CD4-positive, alpha-beta T cell treated with Interleukin-2 at 100 ng/mL for 4 hours (primary cell): ENCODE results near the gene USF3.

Source experiments
- DNase-seq: peaks from one replicate; pipeline ENCODE4 v3.0.0-alpha.2; 2020; ENCODE audit warnings: low spot score

USF3 gene

DNA sequence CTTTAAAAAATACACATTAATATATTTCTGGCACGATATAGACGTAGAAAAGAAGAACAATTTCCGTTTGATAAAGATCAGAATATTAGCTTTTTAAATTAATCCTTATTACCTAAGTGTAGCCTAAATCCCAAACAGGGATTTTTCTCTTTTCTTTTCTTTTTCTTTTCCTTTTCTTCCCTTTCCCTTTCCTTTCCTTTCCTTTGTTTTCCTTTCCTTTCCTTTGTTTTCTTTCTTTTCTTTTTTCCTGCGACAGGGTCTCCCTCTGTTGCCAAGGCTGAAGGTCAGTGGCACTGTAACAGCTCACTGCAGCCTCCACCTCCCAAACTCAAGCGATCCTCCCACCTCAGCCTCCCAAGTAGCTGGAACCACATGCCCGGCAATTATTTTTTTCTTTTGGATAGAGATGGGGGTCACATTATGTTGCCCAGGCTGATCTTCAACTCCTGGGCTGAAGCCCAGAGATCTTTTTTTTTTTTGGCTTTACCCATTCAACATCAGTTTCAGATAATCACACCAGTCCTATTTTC is 1.8 kb upstream of the USF3 start:
- DNase-seq = no peak

DNA sequence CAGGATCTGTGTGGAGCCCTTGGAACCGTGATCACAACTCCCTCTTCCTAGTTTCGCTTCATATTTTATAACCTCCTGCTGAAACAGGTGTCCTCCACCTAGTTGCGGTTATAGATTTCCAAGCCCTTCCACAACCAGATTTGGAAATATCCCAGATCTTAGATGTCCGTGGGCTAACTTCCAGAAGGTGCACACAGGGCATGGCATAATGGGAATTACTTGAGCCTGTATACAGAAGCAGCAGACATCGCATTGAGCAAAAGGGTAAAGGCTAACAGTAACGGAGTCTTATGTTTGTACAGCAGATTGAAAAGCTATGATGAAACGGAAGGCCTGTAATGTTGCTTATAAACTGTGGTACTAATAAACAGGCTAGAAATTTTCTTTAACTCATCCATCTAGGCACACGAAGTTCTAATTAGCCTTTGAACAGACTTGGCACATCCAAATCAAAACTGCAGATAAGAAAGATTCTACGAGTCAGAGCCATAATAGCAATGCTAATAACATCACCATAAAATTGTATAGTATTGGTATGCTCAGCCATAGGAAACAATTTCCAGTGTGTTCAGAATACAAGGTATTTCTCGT is 1.2 kb upstream of the USF3 start:
- DNase-seq = no peak

DNA sequence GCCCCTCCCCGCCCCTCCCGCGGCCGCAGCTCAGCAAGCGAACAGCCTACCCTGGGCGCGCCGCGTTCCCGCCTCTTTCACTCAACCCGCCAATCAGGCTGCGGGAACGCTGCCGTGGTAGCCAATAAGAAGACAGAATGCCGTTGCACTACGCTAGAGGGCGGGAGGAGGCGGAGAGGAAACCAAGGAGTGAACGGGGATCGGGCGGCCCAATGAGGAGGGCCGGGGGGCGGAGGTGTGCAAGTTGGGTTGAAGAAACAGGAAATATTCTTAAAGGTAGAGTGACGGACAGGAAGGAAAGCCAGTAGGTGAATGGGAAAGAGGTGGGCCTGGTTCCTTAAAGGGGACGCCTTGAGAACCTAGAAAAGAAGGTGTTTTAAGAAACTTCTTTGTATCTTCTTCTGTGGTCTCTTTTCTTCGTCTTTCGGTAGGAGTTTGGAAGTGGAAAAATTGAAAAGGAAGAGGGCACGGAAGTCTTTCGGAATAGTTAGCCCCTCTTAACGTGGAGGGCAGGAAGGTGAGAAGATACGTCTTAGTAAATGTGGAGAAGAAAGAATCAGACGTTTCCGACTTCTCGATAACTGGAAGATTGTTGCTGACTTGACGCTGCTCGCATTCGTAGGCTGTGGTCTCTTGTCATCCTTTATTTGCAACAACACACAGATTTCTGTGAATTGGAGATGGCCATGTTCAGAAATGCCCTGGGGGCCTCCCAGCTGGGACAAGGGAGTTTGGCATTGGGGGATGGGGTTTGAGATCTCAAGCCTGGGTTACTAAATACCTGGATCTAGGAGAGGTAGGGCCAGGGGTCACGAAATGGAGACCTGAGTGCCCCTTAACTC is 437 bp upstream of the USF3 start:
- peak; percentile 99 for DNase-seq

DNA sequence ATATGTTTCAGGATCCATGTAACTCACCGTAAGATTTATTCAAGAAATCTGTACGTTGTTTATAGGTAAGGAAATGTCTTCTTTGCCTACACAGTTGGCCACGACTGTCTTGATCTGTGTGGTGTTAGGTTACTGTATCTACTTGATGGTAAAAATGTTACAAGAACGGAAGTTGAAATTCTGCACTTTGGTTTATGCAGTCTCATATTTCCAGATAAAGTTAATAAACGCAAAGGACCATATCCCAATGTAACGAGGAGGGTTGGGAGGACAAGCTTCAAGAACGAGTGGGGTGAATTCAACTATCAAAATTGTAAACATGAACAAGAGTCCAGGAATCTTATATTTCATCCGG is 1.0 kb downstream of the USF3 start:
- no peak for DNase-seq

DNA sequence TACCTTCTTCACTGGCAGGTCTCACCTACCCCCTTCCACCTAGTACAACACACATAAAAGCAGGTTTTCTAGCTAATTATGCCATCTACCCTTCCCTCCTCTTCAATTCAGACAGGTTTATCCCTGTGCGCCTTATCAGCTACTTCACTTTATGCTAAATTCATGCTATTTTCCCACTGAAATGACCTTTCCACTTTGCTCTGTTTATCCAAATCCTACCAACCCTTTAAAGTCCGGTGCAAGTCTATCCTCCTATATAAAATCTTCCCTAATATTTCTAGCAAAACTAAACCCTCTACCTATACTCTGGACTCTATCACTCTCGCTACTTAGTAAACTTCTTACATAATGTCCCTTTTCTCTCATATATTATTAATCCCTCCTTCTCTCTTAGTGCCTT is 6.0 kb downstream of the USF3 start:
- DNase-seq = no peak

DNA sequence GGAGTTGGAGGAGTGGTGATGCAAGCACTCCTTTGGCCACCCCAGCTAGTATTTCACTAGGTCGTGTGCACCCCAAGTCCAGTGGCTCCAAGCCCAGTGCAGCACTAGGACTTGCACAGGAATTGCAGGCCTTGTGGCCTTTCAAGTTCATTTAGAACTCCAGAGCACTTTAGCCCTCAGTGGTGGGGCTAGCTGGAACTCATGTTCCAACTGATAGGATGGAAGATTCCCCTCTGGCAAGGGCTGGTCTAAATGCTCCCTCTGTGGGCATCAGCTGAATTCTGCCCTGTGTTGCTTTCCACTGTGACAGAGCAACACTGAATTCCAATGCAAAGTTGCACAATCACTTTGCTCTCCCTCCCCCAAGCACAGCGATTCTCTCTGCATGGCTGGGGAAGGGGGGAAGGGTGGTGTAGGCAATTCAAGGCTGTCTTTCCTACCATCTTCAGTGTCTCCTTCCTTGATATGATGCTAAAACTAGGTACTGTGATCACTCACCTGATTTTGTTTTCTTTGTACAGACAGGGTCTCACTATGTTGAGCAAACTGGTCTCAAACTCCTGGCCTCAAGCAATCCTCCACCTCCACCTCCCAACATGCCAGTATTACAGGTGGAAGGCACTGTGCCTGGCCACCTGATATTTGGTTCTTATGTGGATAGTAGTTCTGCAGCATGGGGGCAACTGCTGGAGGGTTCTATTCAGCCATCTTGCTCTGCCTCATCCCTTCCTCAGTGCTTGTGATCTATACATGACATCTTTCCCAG is 10.3 kb downstream of the USF3 start:
- DNase-seq = no peak

DNA sequence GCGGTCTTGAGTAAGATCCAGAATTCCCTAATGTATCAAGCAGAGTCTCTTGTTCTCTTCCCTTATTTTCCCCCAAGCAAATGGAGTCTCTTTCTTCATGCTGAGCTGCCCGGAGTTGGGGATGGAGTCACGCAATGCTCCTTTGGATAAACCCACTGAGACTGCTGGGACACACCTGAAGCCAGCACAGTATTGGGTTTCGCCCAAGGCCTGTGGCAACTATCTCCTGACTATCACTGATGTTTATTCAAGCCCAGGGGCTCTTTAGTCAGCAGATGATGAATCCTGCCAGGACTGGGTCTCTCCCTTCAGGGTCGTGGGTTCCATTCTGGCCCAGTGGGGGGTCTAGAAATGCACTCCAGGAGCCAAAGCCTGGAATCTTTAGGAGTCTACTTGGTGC is 11.3 kb downstream of the USF3 start:
- DNase-seq = no peak

DNA sequence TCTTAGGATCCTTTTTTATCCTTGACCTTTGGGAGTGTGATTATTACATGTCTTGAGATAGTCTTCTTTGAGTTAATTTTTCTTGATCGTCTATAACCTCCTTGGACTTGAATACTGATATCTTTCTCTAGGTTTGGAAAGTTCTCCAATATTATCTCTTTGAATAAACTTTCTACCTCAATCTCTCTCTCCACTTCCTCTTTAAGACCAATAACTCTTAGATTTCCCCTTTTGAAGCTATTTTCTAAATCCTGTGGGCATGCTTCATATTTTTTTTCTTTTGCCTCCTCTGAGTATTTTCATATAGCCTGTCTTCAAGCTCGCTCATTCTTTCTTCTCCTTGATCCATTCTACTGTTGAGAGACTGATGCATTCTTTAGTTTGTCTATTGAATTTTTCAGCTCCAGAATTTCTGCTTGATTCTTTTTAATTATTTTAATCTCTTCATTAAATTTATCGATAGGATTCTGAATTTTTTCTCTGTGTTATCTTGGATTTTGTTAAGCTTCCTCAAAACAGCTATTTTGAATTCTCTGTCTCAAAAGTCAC is 12.1 kb downstream of the USF3 start:
- DNase-seq = no peak

DNA sequence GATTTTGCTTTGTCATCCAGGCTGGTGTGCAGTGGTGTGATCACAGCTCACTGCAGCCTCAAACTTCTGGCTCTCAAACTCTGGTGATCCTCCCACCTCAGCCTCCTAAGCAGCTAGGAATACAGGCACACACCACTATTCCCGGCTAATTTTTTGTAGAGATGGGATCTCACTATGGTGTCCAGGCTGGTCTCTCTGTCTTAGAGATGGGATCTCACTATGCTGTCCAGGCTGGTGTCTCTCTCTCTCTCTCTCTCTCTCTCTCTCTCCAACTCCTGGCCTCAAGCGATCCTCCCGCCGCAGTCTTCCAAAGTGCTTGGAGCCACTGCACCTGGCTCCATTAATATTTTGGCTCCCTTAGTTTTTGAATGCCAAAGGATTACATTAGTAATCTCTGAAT is 17.7 kb downstream of the USF3 start:
- DNase-seq = no peak

DNA sequence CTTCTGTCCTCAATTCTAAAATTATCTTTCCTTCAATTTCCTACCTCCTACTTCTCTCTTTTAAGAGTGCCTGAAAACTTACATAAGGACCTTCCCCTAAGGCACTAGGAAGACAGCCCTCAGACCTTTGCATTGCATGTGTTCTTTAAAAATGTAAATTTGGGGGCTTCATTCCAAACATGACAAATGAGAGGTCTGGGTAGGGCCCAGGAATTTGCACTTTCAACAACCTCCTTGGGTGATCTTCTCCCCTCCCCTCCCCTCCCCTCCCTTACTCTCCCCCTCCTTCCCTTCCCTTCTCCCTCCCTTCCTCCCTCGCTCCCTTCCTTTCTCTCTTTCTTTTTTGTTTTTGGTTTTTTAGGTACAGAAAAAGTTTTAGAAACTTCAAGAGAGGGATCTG is 18.7 kb downstream of the USF3 start:
- no peak for DNase-seq

DNA sequence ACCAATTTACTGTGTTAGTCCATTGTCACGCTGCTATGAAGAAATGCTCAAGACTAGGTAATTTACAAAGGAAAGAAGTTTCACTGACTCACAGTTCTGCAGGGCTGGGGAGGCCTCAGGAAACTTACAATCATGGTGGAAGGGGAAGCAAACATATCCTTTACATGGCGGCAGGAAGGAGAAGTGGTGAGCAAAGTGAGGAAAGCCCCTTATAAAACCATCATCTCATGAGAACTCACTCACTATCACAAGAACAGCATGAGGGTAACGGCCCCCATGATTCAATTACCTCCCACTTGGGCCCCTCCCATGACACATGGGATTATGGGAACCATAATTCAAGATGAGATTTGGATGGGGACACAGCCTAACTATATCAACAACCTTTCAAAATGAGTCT is 20.2 kb downstream of the USF3 start:
- no peak for DNase-seq

DNA sequence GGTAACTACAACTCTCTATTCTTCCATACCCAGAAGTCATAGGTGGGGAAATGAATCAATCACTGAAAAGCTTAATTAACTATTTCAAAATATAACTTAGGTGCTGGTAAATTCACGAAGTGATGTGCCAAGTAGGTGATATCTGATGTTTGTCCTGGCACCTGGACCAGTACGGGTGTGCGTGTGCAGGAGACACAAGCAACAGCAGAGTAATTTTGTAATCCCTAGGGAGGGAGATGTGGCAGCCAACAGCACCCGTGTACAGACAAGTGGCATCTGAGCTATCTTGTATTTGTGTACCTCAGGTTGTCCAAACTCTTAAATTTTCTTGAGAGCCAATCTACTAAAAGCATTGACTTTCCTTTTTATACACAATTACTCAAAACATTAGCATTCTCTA is 22.8 kb downstream of the USF3 start:
- no peak for DNase-seq

DNA sequence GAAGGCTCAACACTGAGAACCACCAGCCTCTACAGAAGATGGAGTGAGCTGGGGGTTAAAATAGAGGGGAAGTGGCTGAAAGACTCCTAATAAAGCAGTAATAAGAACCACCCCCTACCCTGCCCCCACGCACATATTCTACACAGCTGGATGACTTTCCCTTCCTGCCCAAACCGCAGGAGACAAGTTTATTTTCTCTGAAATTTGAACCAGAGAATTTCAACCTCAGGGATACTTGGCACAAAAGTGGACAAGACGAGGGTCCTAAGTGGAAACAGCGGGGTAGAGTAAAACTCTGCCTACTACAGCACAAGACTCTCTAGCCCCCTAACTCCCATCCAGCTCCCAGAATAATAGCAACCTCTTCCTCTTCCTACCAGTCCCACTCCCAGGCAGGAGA is 28.4 kb downstream of the USF3 start:
- DNase-seq = no peak

DNA sequence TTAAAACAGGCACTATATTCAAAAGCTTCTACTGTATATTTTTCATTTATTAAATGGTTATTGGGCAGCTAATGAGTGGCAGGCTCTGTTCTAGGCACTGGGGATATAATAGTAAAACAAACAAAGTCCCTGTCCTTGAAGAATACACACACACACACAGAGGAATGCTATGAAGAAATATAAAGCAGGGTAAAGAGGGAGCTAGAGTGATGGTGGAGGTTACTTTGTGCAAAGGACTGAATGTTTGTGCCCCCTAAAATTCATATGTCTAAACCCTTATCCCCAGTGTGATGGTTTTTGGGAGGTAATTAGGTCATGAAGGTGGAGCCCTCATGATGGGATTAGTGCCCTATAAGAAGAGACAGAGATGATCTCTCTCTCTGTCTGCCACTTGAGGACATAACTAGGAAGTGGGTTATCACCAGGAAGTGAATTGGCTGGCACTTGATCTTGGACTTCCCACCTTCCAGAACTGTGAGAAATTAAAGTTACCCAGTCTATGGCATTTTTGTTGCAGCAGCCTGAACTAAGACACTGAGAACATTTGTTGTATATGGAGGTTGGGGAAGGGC is 31.8 kb downstream of the USF3 start:
- no peak for DNase-seq

DNA sequence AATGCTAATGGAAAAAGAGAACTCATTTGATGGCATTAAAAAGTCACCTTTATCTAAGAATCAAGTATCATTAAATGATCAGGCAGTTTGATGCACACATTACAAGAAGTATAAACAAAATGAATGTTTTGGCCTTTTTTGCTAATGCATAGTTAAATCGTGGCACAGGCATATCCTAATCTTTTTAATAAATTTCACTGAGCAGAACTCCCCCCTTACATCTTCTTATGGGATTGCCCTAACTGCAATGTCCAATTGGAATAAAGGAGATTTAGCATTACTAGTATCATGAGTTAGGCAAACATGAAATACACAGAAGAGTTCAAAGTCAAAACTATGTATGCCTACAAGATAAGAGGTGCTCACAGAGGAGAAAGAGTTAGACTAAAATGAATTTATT is 32.7 kb downstream of the USF3 start:
- DNase-seq = no peak

DNA sequence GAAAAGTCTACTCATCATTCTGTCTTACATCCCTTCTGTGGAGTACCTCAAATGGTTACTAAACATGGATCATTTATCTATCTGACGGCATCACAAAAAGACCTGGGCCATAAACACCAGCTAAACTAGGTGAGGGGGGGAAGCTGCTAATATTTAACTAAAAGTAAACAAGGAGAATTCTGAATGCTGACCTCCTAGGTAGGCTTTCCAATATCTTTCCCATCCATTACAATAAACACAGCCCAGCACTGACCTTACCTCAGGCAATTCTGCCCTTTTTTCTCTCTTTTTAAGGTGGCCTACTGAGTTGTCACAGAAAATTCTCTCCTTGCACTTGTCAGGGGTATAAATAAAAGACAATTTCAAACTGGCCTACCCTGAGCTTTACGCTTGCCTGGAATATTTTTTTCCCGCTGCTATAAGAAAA is 33.1 kb downstream of the USF3 start:
- no peak for DNase-seq

DNA sequence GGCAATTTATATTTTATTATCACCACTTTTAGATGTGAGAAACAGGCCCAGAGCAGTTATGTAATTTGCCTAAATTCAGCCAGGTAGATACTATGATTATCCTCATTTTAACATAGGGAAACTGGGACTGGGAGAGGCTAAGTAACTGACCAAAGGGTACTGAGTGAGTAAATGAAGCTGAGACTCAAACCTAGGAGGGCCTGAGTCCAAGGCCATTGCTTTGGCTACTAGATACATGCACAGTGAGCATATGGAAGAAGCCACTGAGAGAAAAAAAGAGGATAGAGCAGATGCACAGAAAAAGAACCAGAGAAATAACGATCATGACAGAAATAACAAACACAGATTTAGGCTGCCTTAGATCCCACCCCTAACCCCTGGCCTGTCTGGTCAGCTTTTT is 33.6 kb downstream of the USF3 start:
- no peak for DNase-seq

DNA sequence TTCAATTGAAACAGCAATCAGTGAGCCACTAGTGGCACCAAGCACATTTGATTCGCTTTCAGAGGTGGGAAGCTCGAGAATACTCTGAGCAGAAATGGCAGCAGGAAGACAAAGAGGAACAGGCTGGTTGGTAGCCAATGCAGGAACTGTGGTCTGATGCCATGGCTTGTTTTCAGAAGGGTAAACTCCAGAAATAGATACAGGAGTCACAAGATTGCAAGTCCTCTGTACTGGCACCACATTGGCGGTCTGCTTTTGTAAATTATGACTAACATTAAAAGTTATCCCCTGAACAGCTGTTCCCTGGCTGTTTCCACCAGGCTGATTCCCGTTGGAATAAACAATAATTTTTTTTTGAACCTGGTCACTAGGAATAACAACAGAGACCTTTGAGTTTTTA is 35.5 kb downstream of the USF3 start:
- DNase-seq = no peak

DNA sequence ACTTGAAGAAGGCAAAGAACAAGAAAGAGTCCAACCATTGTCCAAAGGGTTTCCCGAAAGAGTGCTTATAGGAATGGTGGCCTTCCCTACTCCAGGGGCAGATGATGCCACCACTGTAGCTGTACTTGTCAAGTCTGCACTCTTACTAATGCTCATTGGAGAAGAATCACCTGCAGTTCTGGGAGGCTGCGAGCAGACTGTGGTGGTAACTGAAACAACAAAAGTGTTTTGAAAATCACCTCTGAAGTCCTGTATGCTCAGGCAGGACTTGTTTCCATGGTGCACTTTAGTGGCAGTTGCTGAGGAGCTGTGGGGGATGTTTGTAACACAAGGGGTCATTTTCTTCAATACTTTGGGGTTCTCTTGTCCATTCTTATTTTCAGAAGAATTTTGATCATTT is 36.0 kb downstream of the USF3 start:
- no peak for DNase-seq

DNA sequence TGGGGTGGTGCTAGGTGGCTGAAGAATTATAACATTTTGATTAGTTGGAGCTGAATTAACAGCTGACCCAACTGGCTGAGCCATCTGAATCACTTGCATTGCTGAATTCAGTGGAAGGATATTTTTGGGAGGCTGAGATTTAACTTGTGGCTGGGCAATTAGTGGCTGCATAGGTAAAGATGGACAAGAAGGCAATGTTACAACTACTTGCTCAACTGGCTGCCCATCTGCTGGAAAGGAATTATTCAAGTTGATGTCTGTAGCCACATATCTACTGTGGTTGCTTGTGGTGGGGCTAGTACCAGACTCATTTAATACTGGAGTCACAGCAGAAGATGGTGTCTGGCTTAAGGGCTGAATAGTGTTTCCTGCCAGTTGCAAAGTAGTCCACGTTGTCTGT is 36.4 kb downstream of the USF3 start:
- no peak for DNase-seq

DNA sequence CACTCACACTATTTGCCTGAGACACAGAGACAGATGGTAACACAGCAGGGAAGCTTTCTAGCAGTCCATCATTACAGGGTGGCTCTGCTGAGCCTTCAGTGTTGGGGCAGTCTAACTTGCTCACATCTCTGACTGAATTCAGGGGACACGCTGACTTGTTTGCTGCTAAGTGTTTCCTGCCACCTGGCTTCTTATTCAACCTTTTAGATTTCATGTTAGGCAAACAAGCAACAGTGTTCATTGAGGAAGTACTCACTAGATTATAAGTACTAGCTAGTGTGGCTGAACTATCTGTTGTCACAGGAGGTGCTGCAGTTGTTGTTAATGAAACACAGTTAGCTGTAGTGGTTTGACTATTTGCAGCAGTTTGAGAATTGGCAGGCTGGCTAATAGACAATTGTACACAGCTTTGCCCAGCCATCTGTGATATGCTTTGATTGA is 37.3 kb downstream of the USF3 start:
- no peak for DNase-seq

DNA sequence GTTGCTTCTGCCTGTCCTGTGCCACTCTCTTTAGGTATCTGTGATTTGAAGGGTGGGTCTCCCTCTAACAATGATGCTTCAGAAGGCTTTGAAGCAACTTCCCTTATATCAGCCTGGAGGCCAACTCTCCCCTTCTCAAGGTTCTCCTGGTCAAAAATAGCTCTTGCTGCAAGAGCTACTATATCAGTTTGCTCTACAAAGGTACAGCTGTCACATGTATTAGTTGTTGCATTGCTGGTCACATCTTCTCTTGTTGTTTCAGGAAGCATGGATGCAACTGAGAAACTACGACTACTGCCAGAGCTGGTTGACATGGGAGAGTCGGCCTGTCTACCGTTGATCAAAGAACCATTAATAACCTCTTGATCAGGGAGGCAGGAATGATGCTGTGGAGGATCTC is 38.3 kb downstream of the USF3 start:
- no peak for DNase-seq
